Body of pancreas (tissue), 4 donors: ENCODE data around the gene PARK7. TPM values are rescaled to one million over a fixed set of nuclear protein-coding genes. Genes with fewer than 3 reads are reported as not detected.

Experiments used
- ATAC-seq: fragments of 150-250 bp; one replicate; pipeline ENCODE4 v1.9.1; 2016
- DNase-seq, 4 donors: peaks; one replicate each; pipeline ENCODE4 v3.0.0-alpha.2; 2019
- H3K27ac ChIP-seq, 4 donors: fragments of 200-600 bp; sonication (generic); 1 replicate in 3 of 4; 2 replicates in 1 of 4; pipeline versions ENCODE4 v1.5.1 to v1.6.1; 2016 to 2019; ENCODE audit warnings: mild to moderate bottlenecking in 1 of 4, mixed read lengths in 1 of 4, moderate library complexity in 1 of 4
- H3K27me3 ChIP-seq, 2 donors: fragments of 200-600 bp; sonication (generic); one replicate each; pipeline ENCODE4 v1.6.0; 2016; ENCODE audit warnings: mild to moderate bottlenecking in 1 of 2
- H3K36me3 ChIP-seq, 2 donors: fragments of 200-600 bp; sonication (generic); replicated peaks in 1 of 2; 2 replicates each; pipeline ENCODE4 v1.5.1; 2016; ENCODE audit warnings: low read depth in 2 of 2; ENCODE audit not compliant: insufficient read depth in 1 of 2
- H3K4me1 ChIP-seq: fragments of 200-600 bp; sonication (generic); one replicate; pipeline ENCODE4 v1.6.0; 2016
- H3K4me3 ChIP-seq, 2 donors: fragments of 200-600 bp; sonication (generic); 1 replicate in 1 of 2; 2 replicates in 1 of 2; pipeline ENCODE4 v1.5.1; 2016 to 2019
- H3K9me3 ChIP-seq, 3 donors: fragments of 200-600 bp; sonication (generic); 1 replicate in 2 of 3; 2 replicates in 1 of 3; pipeline ENCODE4 v1.5.1; 2016
- CTCF ChIP-seq, 7 experiments: fragments of 450-650 bp in 4 of 7; fragments of 200-600 bp in 3 of 7; sonication (generic) in 3 of 7; IDR thresholded peaks; one replicate each; pipeline ENCODE4 v1.5.1; 2016 to 2019; ENCODE audit warnings: antibody characterized with exemption in 7 of 7
- POLR2A ChIP-seq, 3 donors: fragments of 450-650 bp; IDR thresholded peaks; one replicate each; pipeline ENCODE4 v1.6.1; 2016; ENCODE audit warnings: antibody characterized with exemption in 3 of 3, mild to moderate bottlenecking in 2 of 3
- WGBS, 2 donors: methylation state at CpG; one replicate each; pipeline ENCODE4 v1.1.5; 2017; 5-methylcytosine and 5-hydroxymethylcytosine counted together
- intact Hi-C: fragments of 100-400 bp; cut with DNase I; formaldehyde crosslinking; loops from one replicate; pipeline ENCODE4 v1.15.1; 2023
- total RNA-seq, 2 donors: library from RNA; depleted of rRNA; stranded (reverse); fragments of >200 nt; gene quantifications; one replicate each; pipeline ENCODE4 v1.1.0, GENCODE V29; 2016

PARK7 gene
- total RNA-seq, 2 donors from 2014 or later, result 88.3 to 110 TPM

DNA sequence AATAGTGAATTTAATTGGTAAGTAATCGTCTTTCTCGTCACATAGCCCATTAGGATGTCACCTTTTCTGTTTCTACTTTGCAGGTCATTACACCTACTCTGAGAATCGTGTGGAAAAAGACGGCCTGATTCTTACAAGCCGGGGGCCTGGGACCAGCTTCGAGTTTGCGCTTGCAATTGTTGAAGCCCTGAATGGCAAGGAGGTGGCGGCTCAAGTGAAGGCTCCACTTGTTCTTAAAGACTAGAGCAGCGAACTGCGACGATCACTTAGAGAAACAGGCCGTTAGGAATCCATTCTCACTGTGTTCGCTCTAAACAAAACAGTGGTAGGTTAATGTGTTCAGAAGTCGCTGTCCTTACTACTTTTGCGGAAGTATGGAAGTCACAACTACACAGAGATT is 23.3 kb downstream of the PARK7 start:
- H3K27ac ChIP-seq, result no peak overlapping the region
- WGBS, 2 donors, result 89 to 94% methylated on average over 15 of the region's 15 CpGs
- TF ChIP-seq POLR2A (IDR thresholded peaks at IDR 0.05) (no peak), CTCF (IDR thresholded peaks at IDR 0.05) (no peak)
- intact Hi-C loops, result loop anchor here (5.0 kb wide), 1 partner anchor 332 kb away; the partner anchor contains the start of gene SLC45A1
- H3K4me1 ChIP-seq, result peaks cover 8% of the 10 kb centered on the region
- no peaks in the 10 kb centered on the region for H3K9me3 ChIP-seq
- peaks cover 0 to 22% of the 10 kb centered on the region in 2 donors for H3K36me3 ChIP-seq
- ATAC-seq, result no peak
- H3K4me3 ChIP-seq, result no peak overlapping the region
- no peak for DNase-seq
- H3K27me3 ChIP-seq, result no peaks in the 10 kb centered on the region

DNA sequence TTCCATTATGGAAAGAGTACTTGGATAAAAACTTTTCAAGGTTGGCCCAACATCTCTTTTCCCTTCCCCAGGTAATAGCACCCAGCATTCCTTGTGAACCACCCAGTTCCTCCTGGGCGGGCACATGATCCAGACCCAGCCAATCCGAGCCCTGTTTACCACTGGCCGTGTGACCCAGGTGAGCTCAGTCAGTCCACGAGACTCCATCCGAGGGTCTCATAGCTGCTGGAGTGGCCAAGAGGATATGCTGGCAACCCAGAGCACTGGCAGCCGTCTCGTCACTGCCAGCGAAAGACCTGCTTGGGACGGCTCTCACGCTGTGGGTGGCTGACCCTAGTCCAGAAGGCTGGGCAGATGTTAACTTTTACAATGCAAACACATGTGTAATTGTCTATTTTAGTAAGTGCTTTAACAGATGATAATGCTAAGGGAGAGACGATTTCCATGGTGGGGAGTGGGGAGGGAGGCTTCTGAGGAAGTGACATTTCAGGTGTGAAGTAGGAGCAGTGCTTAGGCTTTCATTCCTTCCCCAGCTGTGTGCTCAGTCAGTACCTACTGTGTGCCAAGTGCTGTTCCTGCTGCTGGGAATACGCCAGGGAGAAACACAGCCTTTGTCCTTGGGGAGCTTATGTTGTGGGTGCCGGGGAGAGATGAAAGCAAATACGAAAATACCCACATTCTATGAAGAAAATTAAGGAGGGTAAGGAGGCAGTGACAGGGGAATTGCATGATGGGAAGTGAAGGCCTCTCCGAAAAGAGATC is 24.5 kb downstream of the PARK7 start:
- Histone ChIP-seq H3K27me3 (no peaks in the 10 kb centered on the region), H3K4me3 (no peak overlapping the region), H3K9me3 (no peaks in the 10 kb centered on the region), H3K4me1 (peaks cover 8% of the 10 kb centered on the region), H3K36me3 (peaks cover 0 to 18% of the 10 kb centered on the region in 2 donors), H3K27ac (no peak overlapping the region)
- no peak for ATAC-seq
- no peak for DNase-seq
- WGBS, 2 donors, result 82 to 83% methylated on average over 15 of the region's 15 CpGs
- intact Hi-C loops, result no loop called here
- TF ChIP-seq CTCF (IDR thresholded peaks at IDR 0.05) (no peak), POLR2A (IDR thresholded peaks at IDR 0.05) (no peak)

GRCh38 chr1:7987528-7987927 is 26.0 kb downstream of the PARK7 start:
- H3K27me3 ChIP-seq, result no peaks in the 10 kb centered on the region
- no peak overlapping the region for H3K27ac ChIP-seq
- intact Hi-C loops, result no loop called here
- WGBS, 2 donors, result 97 to 99% methylated on average over 7 of the region's 7 CpGs
- no peak for TF ChIP-seq POLR2A (IDR thresholded peaks at IDR 0.05)
- H3K4me3 ChIP-seq, result no peak overlapping the region
- no peaks in the 10 kb centered on the region for H3K9me3 ChIP-seq
- H3K4me1 ChIP-seq, result peaks cover 3% of the 10 kb centered on the region
- DNase-seq (no peak), ATAC-seq (no peak)
- peaks cover 0 to 18% of the 10 kb centered on the region in 2 donors for H3K36me3 ChIP-seq

GRCh38 chr1:7988576-7988975 is 27.1 kb downstream of the PARK7 start:
- peaks cover 0 to 14% of the 10 kb centered on the region in 2 donors for H3K36me3 ChIP-seq
- no peaks in the 10 kb centered on the region for H3K27me3 ChIP-seq
- DNase-seq (no peak), ATAC-seq (no peak)
- H3K4me1 ChIP-seq, result no peaks in the 10 kb centered on the region
- H3K27ac ChIP-seq, result no peak overlapping the region
- intact Hi-C loops, result no loop called here
- no peaks in the 10 kb centered on the region for H3K9me3 ChIP-seq
- TF ChIP-seq CTCF (IDR thresholded peaks at IDR 0.05), result no peak
- TF ChIP-seq POLR2A (IDR thresholded peaks at IDR 0.05), result no peak
- no peak overlapping the region for H3K4me3 ChIP-seq
- 78 to 82% methylated on average over 1 of the region's 1 CpG for WGBS, 2 donors

- ATAC-seq (no peak), DNase-seq (no peak)
- Histone ChIP-seq H3K4me1 (no peaks in the 10 kb centered on the region), H3K9me3 (no peaks in the 10 kb centered on the region), H3K36me3 (peaks cover 0 to 10% of the 10 kb centered on the region in 2 donors), H3K4me3 (no peak overlapping the region), H3K27me3 (no peaks in the 10 kb centered on the region), H3K27ac (no peak overlapping the region)
- WGBS, 2 donors, result 60 to 69% methylated on average over 2 of the region's 2 CpGs
- TF ChIP-seq POLR2A (IDR thresholded peaks at IDR 0.05) (no peak), CTCF (IDR thresholded peaks at IDR 0.05) (no peak)
- intact Hi-C loops, result no loop called here
These were observed 28.4 kb downstream of the PARK7 start for GRCh38 chr1:7989762-7990428.
